A549 (cell line): ENCODE measurements around the gene MECR. TPM values are rescaled to one million over a fixed set of nuclear protein-coding genes. Genes with fewer than 3 reads are reported as not detected.
A peak's percentile ranks its signal among the peaks of the same experiment; 100 is the strongest.

ENCODE experiments used
- ATAC-seq, 2 experiments: fragments of 200-7000 bp in 1 of 2; fragments of >200 bp in 1 of 2; cut with Nextera tagmentation in 1 of 2; cut with Tn5 transposase in 1 of 2; 3 replicates each; pipeline versions ENCODE4 v1.8.0 to v1.9.1; 2018 to 2020; ENCODE audit warnings: mild to moderate bottlenecking in 1 of 2, moderate library complexity in 1 of 2
- CTCF ChIA-PET: fragments of 300-600 bp; sonication (Branson Sonifier 250); formaldehyde crosslinking; extraction: SDS; loops from one replicate; lab custom pipeline; 2021; ENCODE audit warnings: antibody characterized with exemption, inconsistent platforms; lab: Yijun Ruan, JAX
- POLR2A ChIA-PET: fragments of 350-600 bp; formaldehyde crosslinking; extraction: SDS; loops from one replicate; lab custom pipeline; 2021; ENCODE audit warnings: antibody characterized with exemption, inconsistent platforms; lab: Yijun Ruan, JAX
- DNase-seq, 2 experiments: peaks; one replicate each; pipeline versions ENCODE4 v3.0.0 to v3.0.0-alpha.2; 2011 to 2016; ENCODE audit warnings: low read depth in 1 of 2, low spot score in 1 of 2
- FAIRE-seq: peaks from 2 replicates; lab custom pipeline; 2011; peaks lifted over from hg19 to GRCh38; lab: Jason Lieb, UNC
- H3K27ac ChIP-seq, 2 experiments: fragments of >200 bp; sonication (Bioruptor Twin); formaldehyde crosslinking; 3 replicates each; pipeline ENCODE4 v1.5.1; 2016 to 2017
- H3K4me1 ChIP-seq: fragments of >200 bp; sonication (Bioruptor Twin); formaldehyde crosslinking; 3 replicates; pipeline ENCODE4 v1.6.1; 2016
- H3K4me2 ChIP-seq: fragments of >200 bp; sonication (Bioruptor Twin); formaldehyde crosslinking; 3 replicates; pipeline ENCODE4 v1.6.1; 2016
- H3K4me3 ChIP-seq: fragments of >200 bp; sonication (Bioruptor Twin); formaldehyde crosslinking; 3 replicates; pipeline ENCODE4 v1.5.1; 2016
- H3K9me3 ChIP-seq: fragments of >200 bp; sonication (Bioruptor Twin); formaldehyde crosslinking; 3 replicates; pipeline ENCODE4 v1.6.1; 2016
- ATOH8 ChIP-seq: fragments of 250-450 bp; sonication (Bioruptor Pico); IDR thresholded peaks from 2 replicates; pipeline ENCODE4 v1.5.0; 2020; ENCODE audit warnings: low read depth, mild to moderate bottlenecking, moderate library complexity
- BCL3 ChIP-seq: fragments of >200 bp; sonication (Bioruptor Twin); formaldehyde crosslinking; IDR thresholded peaks from 3 replicates; pipeline ENCODE4 v1.6.1; 2016
- BHLHE40 ChIP-seq: IDR thresholded peaks from 2 replicates; pipeline ENCODE4 v1.6.1; 2012; ENCODE audit warnings: low read depth, low read length, inconsistent platforms
- CBX8 ChIP-seq: fragments of 200-600 bp; sonication (generic); IDR thresholded peaks from 2 replicates; pipeline ENCODE4 v1.6.1; 2016
- CEBPB ChIP-seq, 2 experiments: fragments of >200 bp in 1 of 2; sonication (Bioruptor Twin) in 1 of 2; formaldehyde crosslinking in 1 of 2; IDR thresholded peaks; 2 replicates each; pipeline ENCODE4 v1.6.1; 2012 to 2016
- CHD2 ChIP-seq: fragments of 150-350 bp; IDR thresholded peaks from 2 replicates; pipeline ENCODE4 v1.6.1; 2014; ENCODE audit warnings: low read length; ENCODE audit not compliant: partially characterized antibody
- CHD4 ChIP-seq: fragments of 200-600 bp; sonication (generic); IDR thresholded peaks from 2 replicates; pipeline ENCODE4 v1.6.1; 2016; ENCODE audit warnings: antibody characterized with exemption, mild to moderate bottlenecking, borderline replicate concordance
- E2F6 ChIP-seq: IDR thresholded peaks from 2 replicates; pipeline ENCODE4 v1.6.1; 2012; ENCODE audit warnings: low read depth, borderline replicate concordance
- EHF ChIP-seq: fragments of 250-450 bp; sonication (Bioruptor Pico); IDR thresholded peaks from 2 replicates; pipeline ENCODE4 v1.5.0; 2020; ENCODE audit warnings: mild to moderate bottlenecking
- ELK1 ChIP-seq: fragments of 150-350 bp; IDR thresholded peaks from 2 replicates; pipeline ENCODE4 v1.6.1; 2014; ENCODE audit warnings: low read depth, mild to moderate bottlenecking, low read length
- ESRRA ChIP-seq: fragments of 150-350 bp; IDR thresholded peaks from 2 replicates; pipeline ENCODE4 v1.6.1; 2014; ENCODE audit warnings: mild to moderate bottlenecking, low read length, borderline replicate concordance
- FOXS1 ChIP-seq: fragments of 250-450 bp; sonication (Bioruptor Pico); IDR thresholded peaks from 2 replicates; pipeline ENCODE4 v1.5.0; 2020; ENCODE audit warnings: mild to moderate bottlenecking, moderate library complexity
- HES2 ChIP-seq: fragments of >200 bp; sonication (Bioruptor Twin); formaldehyde crosslinking; IDR thresholded peaks from 2 replicates; pipeline ENCODE4 v1.6.1; 2016
- HMGXB4 ChIP-seq: fragments of 250-450 bp; sonication (Bioruptor Pico); IDR thresholded peaks from 2 replicates; pipeline ENCODE4 v1.5.0; 2021; ENCODE audit warnings: mild to moderate bottlenecking, moderate library complexity, borderline replicate concordance
- HOXB13 ChIP-seq: fragments of 250-450 bp; sonication (Bioruptor Pico); IDR thresholded peaks from 2 replicates; pipeline ENCODE4 v1.5.0; 2020; ENCODE audit warnings: low read depth, mild to moderate bottlenecking, moderate library complexity
- HOXB5 ChIP-seq: fragments of 250-450 bp; sonication (Bioruptor Pico); IDR thresholded peaks from 2 replicates; pipeline ENCODE4 v1.5.0; 2020; ENCODE audit warnings: mild to moderate bottlenecking, moderate library complexity
- JUN ChIP-seq, 2 experiments: fragments of >200 bp; sonication (Bioruptor Twin); formaldehyde crosslinking; IDR thresholded peaks; 2 replicates in 1 of 2; 3 replicates in 1 of 2; pipeline ENCODE4 v1.6.1; 2016 to 2017
- MAFK ChIP-seq: fragments of 450-650 bp; IDR thresholded peaks from 2 replicates; pipeline ENCODE4 v1.6.1; 2014; ENCODE audit not compliant: partially characterized antibody
- MAX ChIP-seq: IDR thresholded peaks from 2 replicates; pipeline ENCODE4 v1.6.1; 2012
- MAZ ChIP-seq: fragments of 150-350 bp; IDR thresholded peaks from 2 replicates; pipeline ENCODE4 v1.6.1; 2014; ENCODE audit warnings: antibody characterized with exemption, low read depth, low read length, borderline replicate concordance
- NFE2L2 ChIP-seq: fragments of 150-350 bp; conservative IDR thresholded peaks from 2 replicates; pipeline ENCODE4 v1.6.1; 2014; ENCODE audit warnings: low read length
- NPAS2 ChIP-seq: fragments of 250-450 bp; sonication (Bioruptor Pico); IDR thresholded peaks from 2 replicates; pipeline ENCODE4 v1.8.0; 2022; ENCODE audit warnings: mild to moderate bottlenecking, moderate library complexity, borderline replicate concordance
- NR3C1 ChIP-seq: fragments of >200 bp; sonication (Bioruptor Twin); formaldehyde crosslinking; IDR thresholded peaks from 3 replicates; pipeline ENCODE4 v1.6.1; 2017
- PHF8 ChIP-seq: fragments of 200-600 bp; sonication (generic); IDR thresholded peaks from 2 replicates; pipeline ENCODE4 v1.6.1; 2016; ENCODE audit warnings: low read depth, mild to moderate bottlenecking, antibody characterized with exemption, moderate library complexity, borderline replicate concordance
- RARB ChIP-seq: fragments of 250-450 bp; sonication (Bioruptor Pico); IDR thresholded peaks from 2 replicates; pipeline ENCODE4 v1.8.0; 2021; ENCODE audit warnings: mild to moderate bottlenecking, moderate library complexity
- REST ChIP-seq: fragments of 200-600 bp; sonication (generic); IDR thresholded peaks from 2 replicates; pipeline ENCODE4 v1.6.1; 2016; ENCODE audit warnings: antibody characterized with exemption, mild to moderate bottlenecking, moderate library complexity
- RFX5 ChIP-seq: fragments of 450-650 bp; IDR thresholded peaks from 2 replicates; pipeline ENCODE4 v1.7.1; 2014; ENCODE audit warnings: antibody characterized with exemption, mild to moderate bottlenecking, moderate library complexity
- RNF2 ChIP-seq: fragments of 200-600 bp; sonication (generic); IDR thresholded peaks from 2 replicates; pipeline ENCODE4 v1.6.1; 2016; ENCODE audit warnings: low read depth, mild to moderate bottlenecking, antibody characterized with exemption, moderate library complexity, borderline replicate concordance
- ZNF302 ChIP-seq: fragments of 250-450 bp; sonication (Bioruptor Pico); IDR thresholded peaks from 2 replicates; pipeline ENCODE4 v1.9.0; 2021; ENCODE audit warnings: inconsistent platforms, mild to moderate bottlenecking, moderate library complexity
- WGBS: methylation state at CpG from one replicate; pipeline ENCODE4 v1.1.6; 2017; ENCODE audit errors: missing lambda C conversion rate; 5-methylcytosine and 5-hydroxymethylcytosine counted together
- polyA plus RNA-seq, 4 experiments: library from polyadenylated mRNA; depleted of rRNA in 3 of 4; stranded (reverse); fragments of >200 nt; fragmentation: RNase III in 1 of 4; extraction: RNeasy Plus Mini Kit Qiagen cat#74134 plus additional on column Dnase treatment in 1 of 4; gene quantifications; 2 replicates in 3 of 4; 3 replicates in 1 of 4; pipeline ENCODE4 v1.2.3, GENCODE V29; 2011 to 2017

The MECR gene
- polyA plus RNA-seq, 2 of the 4 experiments (the other 2 are of a cell fraction) = 14.2 to 21.4 TPM

GRCh38 chr1:29181413-29182225 lies 49.1 kb downstream of the MECR start, which contains the start of gene SRSF4:
Gene SRSF4 (minus strand): TSS chr1:29181900. CDS start chr1:29181752, 148 bp downstream.
- ATAC-seq (peak; percentile 91 to 93), DNase-seq (peak; percentile 96 to 97), FAIRE-seq (no peak)
- POLR2A ChIA-PET = interaction anchor here (0.5 to 1.8 kb wide), 19 partner anchors 9 to 538 kb away, joined by 3 to 12 read pairs (median 3); partner anchors contain the start of genes TMEM200B and YTHDF2
- H3K4me2 ChIP-seq = peak within 1 kb of the TSS; percentile 97
- CTCF ChIA-PET = interaction anchor here (0.5 to 3.1 kb wide), 20 partner anchors 10 to 461 kb away, joined by 3 to 17 read pairs (median 4); partner anchors contain the start of gene TMEM200B
- peaks cover 21% of the 10 kb centered on the region for H3K4me1 ChIP-seq
- H3K9me3 ChIP-seq = no peaks in the 10 kb centered on the region
- H3K27ac ChIP-seq = peak within 1 kb of the TSS; percentile 99 to 100
- H3K4me3 ChIP-seq = peak within 1 kb of the TSS; percentile 86
- under 1% methylated on average over 21 of the region's 100 CpGs for WGBS
- TF ChIP-seq ESRRA (no peak), HOXB13 (no peak), CHD4 (no peak), RARB (no peak), ELK1 (no peak), E2F6 (no peak), EHF (CRISPR knock-in tag) (no peak), BHLHE40 (no peak), ATOH8 (CRISPR knock-in tag) (no peak), RFX5 (no peak), HOXB5 (no peak), RNF2 (no peak), JUN (IDR thresholded peaks at IDR 0.05) (peak in 1 of 2 experiments; percentile 85; a peak in 2 of 5 replicates), HES2 (no peak), CBX8 (no peak), NR3C1 (no peak), NFE2L2 (no peak), MAFK (no peak), MAZ (peak; percentile 49; the same call in 1 of the 2 replicates), PHF8 (peak; percentile 96), BCL3 (peak; percentile 36; the same call in 2 of the 3 replicates), REST (peak; percentile 45; the same call in 1 of the 2 replicates), CHD2 (peak; percentile 64), CEBPB (IDR thresholded peaks at IDR 0.05) (no peak), ZNF302 (CRISPR knock-in tag) (no peak), HMGXB4 (no peak), FOXS1 (no peak), NPAS2 (no peak), MAX (peak; percentile 67)
